Lower leg skin (tissue), 3 donors: Measurements from ENCODE around the gene MT1X.
"Not testable (repeated sequence)": the region's sequence is repeated elsewhere in the genome, so short reads cannot be mapped to it uniquely, and the experiment has no call there.

ENCODE experiments used
- POLR2A ChIP-seq, 2 donors: fragments of 450-650 bp; IDR thresholded peaks; one replicate each; pipeline ENCODE4 v1.6.1; 2016 to 2017; ENCODE audit warnings: antibody characterized with exemption in 2 of 2, mild to moderate bottlenecking in 1 of 2, moderate library complexity in 1 of 2
- TF ChIP-seq, protein P1 (sequence below), 3 donors: fragments of 450-650 bp; IDR thresholded peaks; one replicate each; pipeline ENCODE4 v1.5.1; 2016; ENCODE audit warnings: antibody characterized with exemption in 3 of 3, mild to moderate bottlenecking in 3 of 3, moderate library complexity in 2 of 3

DNA sequence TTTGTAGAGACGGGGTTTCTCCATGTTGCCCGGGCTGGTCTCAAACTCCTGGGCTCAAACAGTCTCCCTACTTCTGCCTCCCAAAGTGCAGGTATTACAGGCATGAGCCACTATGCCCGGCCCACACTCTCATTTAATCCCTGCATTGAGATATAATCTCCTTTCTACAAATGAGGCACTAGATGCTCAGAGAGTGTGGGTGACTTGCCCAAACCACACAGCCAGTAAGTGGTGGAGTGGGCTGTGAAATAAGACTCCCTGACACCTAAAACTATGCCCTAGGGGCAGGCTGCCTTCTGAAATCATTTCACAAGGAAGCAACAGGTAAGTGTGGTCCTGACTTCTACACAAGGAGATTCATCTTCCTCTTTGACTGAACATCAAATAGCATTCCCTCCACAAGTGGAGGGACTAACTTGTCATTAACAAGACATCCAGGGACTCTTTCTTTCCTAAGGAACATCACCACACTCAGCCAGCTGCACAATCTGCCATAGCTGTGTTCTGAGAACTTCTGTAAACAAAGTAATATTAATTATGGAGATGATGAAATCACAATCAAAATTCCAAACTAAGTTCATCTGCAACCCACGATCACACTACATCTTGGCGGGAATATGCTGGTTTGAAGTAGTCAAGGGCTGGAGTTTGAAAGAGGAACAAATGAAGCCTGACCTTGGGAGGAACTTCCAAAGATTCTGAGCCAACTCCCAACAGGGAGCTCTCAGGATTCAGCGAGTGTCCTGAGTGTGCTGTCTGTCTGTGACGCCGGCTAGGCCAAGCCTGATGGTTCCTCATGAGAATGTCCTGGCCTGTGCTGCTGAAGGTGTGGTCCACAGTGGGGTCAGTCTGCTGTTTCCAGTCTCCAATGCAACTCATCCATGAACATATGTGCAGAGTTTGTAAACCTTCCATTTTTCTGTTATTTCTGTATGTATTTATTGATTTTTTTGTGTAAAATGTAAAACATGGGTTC, 16.7 kb upstream of the MT1X start:
- TF ChIP-seq, protein P1, sequence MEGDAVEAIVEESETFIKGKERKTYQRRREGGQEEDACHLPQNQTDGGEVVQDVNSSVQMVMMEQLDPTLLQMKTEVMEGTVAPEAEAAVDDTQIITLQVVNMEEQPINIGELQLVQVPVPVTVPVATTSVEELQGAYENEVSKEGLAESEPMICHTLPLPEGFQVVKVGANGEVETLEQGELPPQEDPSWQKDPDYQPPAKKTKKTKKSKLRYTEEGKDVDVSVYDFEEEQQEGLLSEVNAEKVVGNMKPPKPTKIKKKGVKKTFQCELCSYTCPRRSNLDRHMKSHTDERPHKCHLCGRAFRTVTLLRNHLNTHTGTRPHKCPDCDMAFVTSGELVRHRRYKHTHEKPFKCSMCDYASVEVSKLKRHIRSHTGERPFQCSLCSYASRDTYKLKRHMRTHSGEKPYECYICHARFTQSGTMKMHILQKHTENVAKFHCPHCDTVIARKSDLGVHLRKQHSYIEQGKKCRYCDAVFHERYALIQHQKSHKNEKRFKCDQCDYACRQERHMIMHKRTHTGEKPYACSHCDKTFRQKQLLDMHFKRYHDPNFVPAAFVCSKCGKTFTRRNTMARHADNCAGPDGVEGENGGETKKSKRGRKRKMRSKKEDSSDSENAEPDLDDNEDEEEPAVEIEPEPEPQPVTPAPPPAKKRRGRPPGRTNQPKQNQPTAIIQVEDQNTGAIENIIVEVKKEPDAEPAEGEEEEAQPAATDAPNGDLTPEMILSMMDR (IDR thresholded peaks at IDR 0.05) = not testable (repeated sequence)
- TF ChIP-seq POLR2A (IDR thresholded peaks at IDR 0.05) = not testable (repeated sequence)
